Ovary (tissue), 9 donors: ENCODE data around the gene BTN3A1. TPM values are rescaled to one million over a fixed set of nuclear protein-coding genes. Genes with fewer than 3 reads are reported as not detected.
A peak's percentile ranks its signal among the peaks of the same experiment; 100 is the strongest.

Source experiments
- DNase-seq, 5 donors: peaks; one replicate each; pipeline ENCODE4 v3.0.0-alpha.2; 2019 to 2020
- H3K27ac ChIP-seq, 2 donors: fragments of 200-600 bp; one replicate each; pipeline versions ENCODE4 v1.5.1 to v1.8.0; 2019 to 2022
- H3K27me3 ChIP-seq: fragments of 200-600 bp; one replicate; pipeline ENCODE4 v1.8.0; 2022
- H3K36me3 ChIP-seq: fragments of 200-600 bp; sonication (generic); one replicate; pipeline ENCODE4 v1.5.1; 2019
- H3K4me1 ChIP-seq: one replicate; pipeline ENCODE4 v1.8.1; 2013; ENCODE audit warnings: mild to moderate bottlenecking, moderate library complexity; ENCODE audit not compliant: insufficient read depth
- H3K4me3 ChIP-seq: fragments of 200-600 bp; sonication (generic); one replicate; pipeline ENCODE4 v1.5.1; 2017
- H3K9me3 ChIP-seq, 2 donors: fragments of 200-600 bp in 1 of 2; sonication (generic) in 1 of 2; one replicate each; pipeline versions ENCODE4 v1.5.1 to v1.8.1; 2013 to 2019; ENCODE audit warnings: mild to moderate bottlenecking in 1 of 2, moderate library complexity in 1 of 2
- EP300 ChIP-seq: sonication (generic); formaldehyde crosslinking; IDR thresholded peaks from one replicate; pipeline ENCODE4 v1.6.1; 2017; ENCODE audit warnings: antibody characterized with exemption
- POLR2A ChIP-seq: fragments of 450-650 bp; IDR thresholded peaks from one replicate; pipeline ENCODE4 v1.6.1; 2017; ENCODE audit warnings: antibody characterized with exemption, mild to moderate bottlenecking, moderate library complexity
- WGBS, 3 donors: extraction: QIAGEN DNeasy Blood & Tissue Kit in 1 of 3; methylation state at CpG; one replicate each; pipeline versions ENCODE4 v1.1.5 to v1.1.7; 2013 to 2017; 5-methylcytosine and 5-hydroxymethylcytosine counted together
- intact Hi-C, 4 donors: fragments of 100-400 bp; cut with DNase I; formaldehyde crosslinking; loops; one replicate each; pipeline versions ENCODE4 v1.11.0 to v1.15.1; 2022 to 2023
- polyA plus RNA-seq, 2 donors: library from polyadenylated mRNA; stranded (reverse); fragments of 200-250 nt in 1 of 2; fragments of 350-450 nt in 1 of 2; fragmentation: Illumina TruSeq in 1 of 2; extraction: RNeasy Lipid Tissue Mini Kit (QIAGEN cat#74804) in 1 of 2; gene quantifications; one replicate each; pipeline ENCODE4 v1.2.3, GENCODE V29; 2013 to 2014
- total RNA-seq, 7 donors: library from RNA; depleted of rRNA in 2 of 7; stranded (reverse); fragments of >200 nt in 2 of 7; fragmentation: NEBNext Ultra II Directional in 3 of 7; extraction: Animal tissue kit (Norgen Biotek cat#: 25700) in 3 of 7; gene quantifications; one replicate each; pipeline versions ENCODE4 v1.1.0 to v1.2.4, GENCODE V29; 2016 to 2023
- TF ChIP-seq, protein P1 (sequence below), 3 donors: fragments of 450-650 bp in 2 of 3; fragments of 200-600 bp in 1 of 3; IDR thresholded peaks; one replicate each; pipeline versions ENCODE4 v1.5.1 to v1.8.0; 2016 to 2022; ENCODE audit warnings: antibody characterized with exemption in 3 of 3, mild to moderate bottlenecking in 1 of 3
- donor health status: DM: no; HTN: no; CAD: no; lungs with moderate emphysema.
- donor health status: DM: no; HTN: no; CAD: no.
- donor health status: Bipolar disorder and iron deficiency.
- donor health status: DM: yes; HTN: yes; CAD: no.
- donor health status: DM: no; HTN: no; CAD: no.
- donor health status: DM: yes; HTN: yes; CAD: no.

The BTN3A1 gene
- total and polyA plus RNA-seq, 9 donors: 11.0 to 64.5 (median 18.4) TPM

DNA sequence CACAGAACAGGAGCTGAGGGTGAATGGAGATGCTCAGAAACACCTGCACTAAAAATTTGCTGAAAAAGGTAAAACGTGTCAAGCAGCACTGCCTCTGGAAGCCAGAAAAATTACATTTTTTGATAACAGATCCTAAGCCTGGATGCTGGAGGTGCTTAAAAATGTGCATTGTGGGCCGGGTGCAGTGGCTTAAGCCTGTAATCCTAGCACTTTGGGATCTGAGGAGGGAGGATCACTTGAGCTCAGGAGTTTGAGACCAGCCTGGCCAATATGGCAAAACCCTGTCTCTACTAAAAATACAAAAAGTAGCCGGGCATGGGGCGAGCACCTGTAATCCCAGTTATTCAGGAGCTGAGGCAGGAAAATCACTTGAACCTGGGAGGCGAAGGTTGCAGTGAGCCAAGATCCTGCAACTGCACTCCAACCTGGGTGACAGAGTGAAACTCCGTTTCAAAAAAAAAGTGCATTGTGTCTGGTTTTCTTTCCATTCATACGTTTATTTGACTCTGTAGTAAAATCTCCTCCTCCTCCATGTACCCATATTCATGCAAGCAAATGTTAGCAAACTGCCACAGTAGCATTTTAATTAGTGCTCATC, 587 bp upstream of the BTN3A1 start:
- intact Hi-C loops: no loop called here
- H3K27ac ChIP-seq: peak overlapping the region in 1 of 2 donors; percentile 72

DNA sequence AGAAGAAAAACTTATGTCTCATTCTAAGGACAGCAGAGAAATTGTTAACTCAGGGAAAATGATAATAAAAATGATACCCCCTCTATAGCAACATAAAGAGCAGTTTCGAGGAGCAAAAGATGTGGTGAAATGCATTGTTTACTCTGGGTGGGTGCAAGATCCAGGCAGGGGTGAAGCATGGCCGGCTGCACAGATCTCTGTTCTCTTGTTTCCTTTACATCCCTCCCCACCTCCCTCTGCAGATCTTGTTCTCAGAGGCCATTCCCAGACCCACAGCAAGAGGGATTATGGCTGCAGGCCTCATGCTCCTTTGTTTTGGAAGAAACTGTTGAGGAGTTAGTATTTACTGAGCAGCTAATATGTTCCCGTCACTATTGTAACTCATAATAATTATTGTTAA, 1.8 kb downstream of the BTN3A1 start:
- H3K27me3 ChIP-seq: no peaks in the 10 kb centered on the region
- TF ChIP-seq, protein P1, sequence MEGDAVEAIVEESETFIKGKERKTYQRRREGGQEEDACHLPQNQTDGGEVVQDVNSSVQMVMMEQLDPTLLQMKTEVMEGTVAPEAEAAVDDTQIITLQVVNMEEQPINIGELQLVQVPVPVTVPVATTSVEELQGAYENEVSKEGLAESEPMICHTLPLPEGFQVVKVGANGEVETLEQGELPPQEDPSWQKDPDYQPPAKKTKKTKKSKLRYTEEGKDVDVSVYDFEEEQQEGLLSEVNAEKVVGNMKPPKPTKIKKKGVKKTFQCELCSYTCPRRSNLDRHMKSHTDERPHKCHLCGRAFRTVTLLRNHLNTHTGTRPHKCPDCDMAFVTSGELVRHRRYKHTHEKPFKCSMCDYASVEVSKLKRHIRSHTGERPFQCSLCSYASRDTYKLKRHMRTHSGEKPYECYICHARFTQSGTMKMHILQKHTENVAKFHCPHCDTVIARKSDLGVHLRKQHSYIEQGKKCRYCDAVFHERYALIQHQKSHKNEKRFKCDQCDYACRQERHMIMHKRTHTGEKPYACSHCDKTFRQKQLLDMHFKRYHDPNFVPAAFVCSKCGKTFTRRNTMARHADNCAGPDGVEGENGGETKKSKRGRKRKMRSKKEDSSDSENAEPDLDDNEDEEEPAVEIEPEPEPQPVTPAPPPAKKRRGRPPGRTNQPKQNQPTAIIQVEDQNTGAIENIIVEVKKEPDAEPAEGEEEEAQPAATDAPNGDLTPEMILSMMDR (IDR thresholded peaks at IDR 0.05): no peak
- TF ChIP-seq POLR2A: no peak
- no peak for TF ChIP-seq EP300
- H3K27ac ChIP-seq: no peak overlapping the region
- H3K9me3 ChIP-seq: no peaks in the 10 kb centered on the region
- intact Hi-C loops: no loop called here
- H3K4me1 ChIP-seq: peaks cover 2% of the 10 kb centered on the region
- H3K4me3 ChIP-seq: no peak overlapping the region
- no peaks in the 10 kb centered on the region for H3K36me3 ChIP-seq
- no peak for DNase-seq
- WGBS, 3 donors: 69 to 76% (median 75%) methylated on average over 3 of the region's 3 CpGs

More for the DNA sequence above, 587 bp upstream of the BTN3A1 start:
- Histone ChIP-seq H3K27me3 (no peaks in the 10 kb centered on the region), H3K36me3 (no peaks in the 10 kb centered on the region), H3K9me3 (no peaks in the 10 kb centered on the region), H3K4me1 (peaks cover 2% of the 10 kb centered on the region), H3K4me3 (peak overlapping the region; percentile 63)
- TF ChIP-seq POLR2A (no peak), EP300 (no peak)
- TF ChIP-seq, protein P1 (IDR thresholded peaks at IDR 0.05): no peak
- 34 to 40% (median 38%) methylated on average over 7 of the region's 7 CpGs for WGBS, 3 donors
- DNase-seq: no peak

DNA sequence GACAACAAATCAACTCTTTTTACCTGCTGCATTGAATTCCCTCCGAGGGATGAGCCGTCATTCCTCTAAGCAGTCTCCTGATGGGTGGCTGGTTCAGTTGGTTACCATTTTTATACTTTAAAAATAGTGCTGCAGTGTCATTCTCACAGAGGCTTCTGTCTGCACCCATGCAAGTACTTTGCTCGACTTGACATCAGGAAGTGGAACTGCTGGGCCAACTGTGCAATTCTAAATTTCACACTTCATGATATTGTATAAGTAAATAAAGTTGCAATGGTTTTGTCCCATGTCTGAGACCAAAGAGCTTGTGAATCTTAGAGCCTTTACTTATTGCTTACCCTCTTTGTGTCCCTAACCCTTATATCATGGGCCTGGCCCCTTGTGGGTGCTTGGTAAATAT, 2.5 kb downstream of the BTN3A1 start:
- TF ChIP-seq POLR2A: no peak
- TF ChIP-seq EP300: no peak
- TF ChIP-seq, protein P1 (IDR thresholded peaks at IDR 0.05): no peak
- H3K4me3 ChIP-seq: no peak overlapping the region
- no peaks in the 10 kb centered on the region for H3K9me3 ChIP-seq
- H3K4me1 ChIP-seq: peaks cover 2% of the 10 kb centered on the region
- WGBS, 3 donors: 92 to 98% (median 95%) methylated on average over 3 of the region's 3 CpGs
- no peaks in the 10 kb centered on the region for H3K36me3 ChIP-seq
- intact Hi-C loops: no loop called here
- DNase-seq: no peak
- no peaks in the 10 kb centered on the region for H3K27me3 ChIP-seq
- H3K27ac ChIP-seq: no peak overlapping the region

DNA sequence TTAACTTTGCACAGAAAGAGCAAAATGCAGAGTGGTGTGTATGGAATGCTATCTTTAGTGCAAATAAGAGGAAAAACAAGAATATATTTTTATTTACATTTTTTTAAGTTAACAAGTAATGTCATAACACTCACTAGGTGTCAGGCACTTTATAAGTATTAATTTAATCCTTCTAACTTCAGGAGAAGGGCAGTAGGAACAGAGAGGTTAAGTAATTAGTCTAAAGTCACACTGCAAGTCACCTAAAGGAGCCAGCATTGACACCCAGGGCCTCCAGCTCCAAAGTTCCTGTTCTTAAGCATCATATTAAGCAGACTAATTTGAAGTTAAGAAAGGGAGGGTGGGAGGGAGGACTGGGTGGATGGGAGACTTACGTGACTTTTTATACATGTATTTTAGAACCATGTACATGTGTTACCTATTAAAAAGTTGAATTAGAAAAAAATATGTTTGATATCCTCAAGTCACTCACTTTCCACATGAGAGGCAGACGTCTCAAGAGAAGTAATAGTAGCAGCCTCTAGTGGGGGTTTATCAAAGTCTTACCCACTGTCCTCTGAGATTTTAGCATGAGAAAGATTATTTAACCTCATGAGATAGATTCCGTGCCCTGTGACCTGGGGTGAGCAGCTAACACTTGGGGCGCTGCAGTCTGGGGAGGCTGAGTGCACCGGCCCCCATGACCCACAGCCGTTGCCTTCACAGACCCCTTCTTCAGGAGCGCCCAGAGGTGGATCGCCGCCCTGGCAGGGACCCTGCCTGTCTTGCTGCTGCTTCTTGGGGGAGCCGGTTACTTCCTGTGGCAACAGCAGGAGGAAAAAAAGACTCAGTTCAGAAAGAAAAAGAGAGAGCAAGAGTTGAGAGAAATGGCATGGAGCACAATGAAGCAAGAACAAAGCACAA, 7.0 kb downstream of the BTN3A1 start:
- intact Hi-C loops: no loop called here
- Histone ChIP-seq H3K4me3 (no peak overlapping the region), H3K4me1 (no peaks in the 10 kb centered on the region), H3K27ac (no peak overlapping the region), H3K27me3 (no peaks in the 10 kb centered on the region), H3K36me3 (no peaks in the 10 kb centered on the region), H3K9me3 (no peaks in the 10 kb centered on the region)
- TF ChIP-seq POLR2A (no peak), EP300 (no peak)
- DNase-seq: no peak
- WGBS, 3 donors: 85 to 90% (median 86%) methylated on average over 10 of the region's 10 CpGs

DNA sequence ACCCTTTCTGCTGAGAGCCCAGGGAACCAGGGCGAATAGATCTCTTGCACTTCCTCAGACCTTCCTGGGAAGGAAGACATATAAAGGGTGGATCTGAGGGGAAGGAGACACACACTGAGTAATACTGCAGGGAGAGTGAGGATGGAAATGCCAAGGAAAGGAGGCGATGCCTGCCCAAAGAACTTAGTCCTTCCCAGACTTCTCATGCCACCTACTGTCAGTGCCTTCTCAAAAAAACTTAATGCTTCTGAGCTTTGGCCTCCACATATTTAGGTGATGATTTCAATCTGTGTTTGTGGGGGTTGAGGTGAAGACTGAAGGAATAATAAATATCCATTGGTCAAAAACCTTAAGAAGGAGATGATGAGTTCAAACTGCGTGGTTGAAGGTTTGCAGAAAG, 9.7 kb downstream of the BTN3A1 start:
- no peaks in the 10 kb centered on the region for H3K27me3 ChIP-seq
- no peaks in the 10 kb centered on the region for H3K36me3 ChIP-seq
- no peak overlapping the region for H3K27ac ChIP-seq
- H3K4me1 ChIP-seq: no peaks in the 10 kb centered on the region
- TF ChIP-seq, protein P1 (IDR thresholded peaks at IDR 0.05): no peak
- TF ChIP-seq POLR2A (no peak), EP300 (no peak)
- H3K4me3 ChIP-seq: no peak overlapping the region
- intact Hi-C loops: no loop called here
- 95 to 96% (median 96%) methylated on average over 3 of the region's 3 CpGs for WGBS, 3 donors
- no peaks in the 10 kb centered on the region for H3K9me3 ChIP-seq
- no peak for DNase-seq
